GM12801 (cell line): ENCODE results near the gene ATP5MC3.

Source experiments
- TF ChIP-seq, protein P1 (sequence below): IDR thresholded peaks from one replicate; pipeline ENCODE4 v1.5.1; 2011; ENCODE audit warnings: control low read depth; ENCODE audit not compliant: insufficient read length; ENCODE audit errors: extremely low read depth

The ATP5MC3 gene

DNA sequence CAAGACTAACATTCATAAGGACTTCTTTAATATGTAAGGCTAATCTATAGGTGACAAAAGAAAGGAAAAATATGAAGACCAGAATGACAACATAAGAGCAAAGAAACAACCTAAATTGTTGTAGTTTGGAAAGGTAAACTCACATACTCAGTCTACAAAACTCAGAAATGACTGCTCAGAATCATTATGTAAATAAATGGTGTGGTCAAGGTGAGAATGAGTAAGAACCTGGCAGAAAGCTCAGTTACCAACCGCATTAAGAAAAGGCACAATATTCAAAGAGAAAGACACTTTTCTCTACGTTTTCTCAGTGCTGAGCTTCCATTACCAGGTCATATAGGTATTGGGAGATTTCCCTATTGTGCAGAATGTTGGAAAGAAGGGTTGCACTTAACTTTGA, 29.3 kb downstream of the ATP5MC3 start:
- TF ChIP-seq, protein P1, sequence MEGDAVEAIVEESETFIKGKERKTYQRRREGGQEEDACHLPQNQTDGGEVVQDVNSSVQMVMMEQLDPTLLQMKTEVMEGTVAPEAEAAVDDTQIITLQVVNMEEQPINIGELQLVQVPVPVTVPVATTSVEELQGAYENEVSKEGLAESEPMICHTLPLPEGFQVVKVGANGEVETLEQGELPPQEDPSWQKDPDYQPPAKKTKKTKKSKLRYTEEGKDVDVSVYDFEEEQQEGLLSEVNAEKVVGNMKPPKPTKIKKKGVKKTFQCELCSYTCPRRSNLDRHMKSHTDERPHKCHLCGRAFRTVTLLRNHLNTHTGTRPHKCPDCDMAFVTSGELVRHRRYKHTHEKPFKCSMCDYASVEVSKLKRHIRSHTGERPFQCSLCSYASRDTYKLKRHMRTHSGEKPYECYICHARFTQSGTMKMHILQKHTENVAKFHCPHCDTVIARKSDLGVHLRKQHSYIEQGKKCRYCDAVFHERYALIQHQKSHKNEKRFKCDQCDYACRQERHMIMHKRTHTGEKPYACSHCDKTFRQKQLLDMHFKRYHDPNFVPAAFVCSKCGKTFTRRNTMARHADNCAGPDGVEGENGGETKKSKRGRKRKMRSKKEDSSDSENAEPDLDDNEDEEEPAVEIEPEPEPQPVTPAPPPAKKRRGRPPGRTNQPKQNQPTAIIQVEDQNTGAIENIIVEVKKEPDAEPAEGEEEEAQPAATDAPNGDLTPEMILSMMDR, result no peak

DNA sequence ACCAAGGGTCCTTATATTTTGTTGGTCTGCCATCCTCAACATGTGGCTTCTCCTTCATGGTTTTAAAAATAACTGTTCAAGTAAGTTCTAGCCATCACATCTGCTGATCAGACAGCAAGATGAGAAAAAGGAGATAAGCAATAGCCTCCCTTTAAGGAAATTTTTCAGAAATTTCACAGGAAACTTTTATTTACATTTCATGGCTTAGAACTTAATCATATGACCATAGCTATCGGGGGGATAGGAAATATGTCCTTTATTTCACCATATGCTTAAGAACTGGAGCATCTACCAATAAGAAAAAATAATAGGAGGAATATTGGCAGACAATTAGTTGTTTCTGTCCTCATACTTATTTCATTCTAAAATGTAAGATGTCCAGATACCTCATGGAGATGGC, 29.7 kb downstream of the ATP5MC3 start:
- TF ChIP-seq, protein P1, result no peak

DNA sequence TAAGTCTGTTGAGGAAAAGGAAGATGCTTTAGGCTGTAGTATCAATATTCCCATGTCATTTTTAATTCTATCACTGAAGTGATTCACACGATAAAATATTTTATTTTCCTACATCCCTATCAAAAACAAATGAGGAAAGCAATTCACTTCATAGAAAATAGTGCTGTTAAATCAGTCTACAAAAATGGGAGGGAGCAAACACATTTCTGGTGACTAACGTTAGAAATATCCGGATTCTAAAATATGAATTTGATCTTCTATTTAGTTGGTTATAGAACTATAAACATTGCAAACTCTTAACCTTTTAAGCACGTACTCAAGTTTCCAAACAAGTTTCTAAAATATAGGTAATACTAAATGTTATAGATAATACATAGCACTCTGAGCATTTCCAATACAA, 34.3 kb downstream of the ATP5MC3 start:
- TF ChIP-seq, protein P1, result no peak

DNA sequence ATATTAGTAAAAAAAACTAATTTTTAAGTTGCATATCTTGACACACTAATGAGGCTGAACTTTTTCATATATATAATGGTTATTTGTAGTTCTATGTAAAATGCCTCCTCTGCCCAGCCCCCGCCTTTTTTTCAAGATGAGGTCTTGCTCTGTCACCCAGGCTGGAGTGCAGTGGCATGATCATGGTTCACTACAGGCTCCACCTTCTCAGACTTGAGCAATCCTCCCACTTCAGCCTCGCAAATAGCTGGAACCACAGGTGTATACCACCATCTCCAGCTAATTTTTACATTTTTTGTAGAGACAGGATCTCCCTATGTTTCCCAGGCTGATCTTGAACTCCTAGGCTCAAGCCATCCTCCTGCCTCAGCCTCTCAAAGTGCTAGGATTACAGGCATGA, 37.8 kb downstream of the ATP5MC3 start:
- TF ChIP-seq, protein P1, result no peak

DNA sequence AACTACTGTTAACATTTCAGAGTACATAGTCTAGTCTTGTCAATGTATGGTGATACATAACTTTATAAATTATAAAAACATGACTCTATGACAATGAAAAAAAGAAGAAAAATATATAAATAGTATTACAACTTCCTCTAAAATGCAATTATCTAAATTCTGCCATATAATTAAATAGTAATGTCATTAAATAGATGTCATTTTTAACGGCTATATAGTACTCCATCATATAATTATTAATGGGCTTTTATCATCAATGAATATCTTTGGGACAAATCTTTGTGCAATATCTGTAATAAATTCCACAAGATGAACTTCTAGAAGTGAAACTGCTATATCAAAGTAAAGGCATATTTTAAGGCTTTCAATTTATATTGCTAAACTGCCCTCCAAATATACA, 38.3 kb downstream of the ATP5MC3 start:
- TF ChIP-seq, protein P1, result no peak

DNA sequence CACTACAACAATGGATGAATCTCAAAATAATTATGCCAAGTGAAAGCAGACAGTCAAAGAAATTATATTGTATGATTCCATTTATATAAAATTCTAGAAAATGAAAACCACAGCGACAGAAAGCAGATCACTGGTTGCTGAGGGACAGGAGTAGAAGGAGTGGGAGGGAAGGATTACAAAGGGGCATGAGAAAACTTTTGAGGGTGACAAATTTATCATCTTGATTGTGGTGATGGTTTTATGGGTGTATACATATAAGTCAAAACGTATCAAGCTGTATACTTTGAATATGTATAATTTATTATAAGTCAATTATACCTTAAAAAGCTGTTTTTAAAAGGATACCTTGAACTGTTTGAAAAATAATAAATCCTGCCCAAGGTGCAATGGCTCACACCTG, 41.2 kb downstream of the ATP5MC3 start:
- TF ChIP-seq, protein P1, result no peak

DNA sequence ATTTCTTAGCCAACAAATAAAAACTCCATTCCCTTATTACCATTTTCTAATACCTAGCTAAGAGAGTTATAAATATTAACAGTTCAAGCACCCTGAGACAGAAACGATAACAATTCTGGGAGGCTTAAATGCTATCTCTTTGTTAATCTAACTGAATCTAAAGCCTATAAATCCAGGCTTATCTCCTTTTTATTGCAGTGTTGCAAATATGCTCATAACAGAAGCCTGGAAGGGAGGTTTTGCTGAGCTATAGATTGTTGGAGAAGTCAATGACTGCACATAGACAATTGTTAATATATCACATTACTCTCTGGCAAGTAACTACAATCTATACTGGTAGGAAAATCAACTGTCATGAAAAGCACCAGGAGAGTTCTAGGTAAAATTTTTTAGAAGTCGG, 43.7 kb downstream of the ATP5MC3 start:
- TF ChIP-seq, protein P1, result no peak
